Measurements from ENCODE around the gene TRIM63.

Gene TRIM63

GRCh38 chr1:26044414-26044813, 23.0 kb downstream of the TRIM63 start:
- H3K4me1 ChIP-seq (ENCODE audit: control insufficient read depth, insufficient read depth, low read length): no peaks in the 10 kb centered on the region
- ChIA-PET CTCF (interaction anchor here (0.5 to 2.5 kb wide), 4 partner anchors 9 to 150 kb away, joined by 3 to 9 read pairs (median 6); no protein-coding TSS in a partner anchor), POLR2A (interaction anchor here (0.6 kb wide), 1 partner anchor 9 kb away, joined by 3 read pairs; no protein-coding TSS in a partner anchor)
- H3K27ac ChIP-seq (ENCODE audit: extremely low read depth, low read depth, low read length): no peak overlapping the region
- H3K36me3 ChIP-seq (ENCODE audit: control insufficient read depth in 2 of 2, insufficient read depth in 1 of 2, low read length in 2 of 2): no peaks in the 10 kb centered on the region
- no peak overlapping the region for H3K4me3 ChIP-seq (ENCODE audit: low read depth, low read length)
- no peaks in the 10 kb centered on the region for H3K9me3 ChIP-seq (ENCODE audit: control insufficient read depth, insufficient read depth, low read depth, low read length)
- TF ChIP-seq ZNF488 (tag by site-specific recombination; IDR thresholded peaks at IDR 0.05): no peak
- no peak for TF ChIP-seq TCF7L2 (IDR thresholded peaks at IDR 0.05; ENCODE audit: borderline replicate concordance, low read depth, low read length)
- TF ChIP-seq SETDB1 (IDR thresholded peaks at IDR 0.05; ENCODE audit: insufficient read length, low read length): no peak
- no peak for TF ChIP-seq ZSCAN16 (tag by site-specific recombination; IDR thresholded peaks at IDR 0.05)
- no peak for TF ChIP-seq ZNF529 (tag by site-specific recombination; IDR thresholded peaks at IDR 0.05; ENCODE audit: insufficient replicate concordance)

- H3K9me3 ChIP-seq (ENCODE audit: control insufficient read depth, insufficient read depth, low read depth, low read length): no peaks in the 10 kb centered on the region
- no peak overlapping the region for H3K27ac ChIP-seq (ENCODE audit: extremely low read depth, low read depth, low read length)
- H3K36me3 ChIP-seq (ENCODE audit: control insufficient read depth in 2 of 2, insufficient read depth in 1 of 2, low read length in 2 of 2): no peaks in the 10 kb centered on the region
- no peaks in the 10 kb centered on the region for H3K4me1 ChIP-seq (ENCODE audit: control insufficient read depth, insufficient read depth, low read length)
- ChIA-PET POLR2A (no interaction called here), CTCF (interaction anchor here (0.6 to 2.5 kb wide), 5 partner anchors 9 to 1176 kb away, joined by 3 to 9 read pairs (median 3); no protein-coding TSS in a partner anchor)
- no peak overlapping the region for H3K4me3 ChIP-seq (ENCODE audit: low read depth, low read length)
- TF ChIP-seq TRIM28 (IDR thresholded peaks at IDR 0.05; ENCODE audit: borderline replicate concordance, low read length) (no peak), ZBTB1 (tag by site-specific recombination; IDR thresholded peaks at IDR 0.05) (no peak), PRDM6 (tag by site-specific recombination; IDR thresholded peaks at IDR 0.05) (no peak), ZNF24 (tag by site-specific recombination; IDR thresholded peaks at IDR 0.05) (no peak), ZNF571 (tag by site-specific recombination; IDR thresholded peaks at IDR 0.05) (no peak), PATZ1 (tag by site-specific recombination; IDR thresholded peaks at IDR 0.05) (no peak), ZNF324 (tag by site-specific recombination; IDR thresholded peaks at IDR 0.05) (no peak), ZNF133 (tag by site-specific recombination; IDR thresholded peaks at IDR 0.05) (no peak), ZNF792 (tag by site-specific recombination; IDR thresholded peaks at IDR 0.05) (no peak), HOXC10 (CRISPR knock-in tag; IDR thresholded peaks at IDR 0.05) (no peak), KLF9 (tag by site-specific recombination; IDR thresholded peaks at IDR 0.05; ENCODE audit: low read depth) (no peak), MYNN (tag by site-specific recombination; IDR thresholded peaks at IDR 0.05; ENCODE audit: borderline replicate concordance) (no peak), ZNF660 (tag by site-specific recombination; IDR thresholded peaks at IDR 0.05) (no peak), ZNF785 (tag by site-specific recombination; IDR thresholded peaks at IDR 0.05) (no peak), ZNF426 (tag by site-specific recombination; IDR thresholded peaks at IDR 0.05) (no peak)
Measured at GRCh38 chr1:26043765-26044164, 23.7 kb downstream of the TRIM63 start.
